Epithelial cell of proximal tubule (primary cell): ENCODE data around the gene ODAM. TPM values are rescaled to one million over a fixed set of nuclear protein-coding genes. Genes with fewer than 3 reads are reported as not detected.
"Not testable (repeated sequence)": the region's sequence is repeated elsewhere in the genome, so short reads cannot be mapped to it uniquely, and the experiment has no call there.

Experiments
- DNase-seq: peaks from one replicate; pipeline ENCODE4 v3.0.0-alpha.2; 2011; ENCODE audit warnings: low read depth
- H3K4me3 ChIP-seq: 2 replicates; pipeline ENCODE4 v1.5.1; 2011; ENCODE audit warnings: low read depth, mild to moderate bottlenecking, low read length
- total RNA-seq: library from RNA; depleted of rRNA; stranded (reverse); fragments of >200 nt; gene quantifications from 2 replicates; pipeline ENCODE4 v1.2.3, GENCODE V29; 2015
- TF ChIP-seq, protein P1 (sequence below): conservative IDR thresholded peaks from 2 replicates; pipeline ENCODE4 v1.5.1; 2012; ENCODE audit warnings: low read depth, mild to moderate bottlenecking, low read length

ODAM gene
- total RNA-seq, 1 donor from 2014 or later = not detected

DNA sequence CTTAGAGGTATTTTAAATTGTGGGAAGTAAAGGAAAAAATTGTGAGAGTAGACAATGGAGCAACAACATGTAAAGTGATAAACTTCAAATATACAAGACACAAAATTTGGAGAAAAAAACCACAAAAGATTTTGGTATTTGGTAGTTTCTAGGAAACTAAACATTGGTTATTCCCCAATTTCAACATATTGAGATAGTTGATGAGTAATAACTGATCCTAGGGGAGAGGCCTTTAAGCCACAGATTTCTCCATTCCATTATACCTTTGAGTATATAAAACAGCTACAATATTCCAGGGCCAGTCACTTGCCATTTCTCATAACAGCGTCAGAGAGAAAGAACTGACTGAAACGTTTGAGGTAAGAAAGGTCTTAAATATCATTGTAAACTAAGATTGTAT lies 30.3 kb downstream of the ODAM start, which contains the start of gene FDCSP:
FDCSP (plus strand) TSS at position 301 of the 400 bp plus-strand sequence. CDS start 5,071 bp downstream, outside the sequence.
- H3K4me3 ChIP-seq = no peak within 1 kb of the TSS
- no peak for DNase-seq
- TF ChIP-seq, protein P1, sequence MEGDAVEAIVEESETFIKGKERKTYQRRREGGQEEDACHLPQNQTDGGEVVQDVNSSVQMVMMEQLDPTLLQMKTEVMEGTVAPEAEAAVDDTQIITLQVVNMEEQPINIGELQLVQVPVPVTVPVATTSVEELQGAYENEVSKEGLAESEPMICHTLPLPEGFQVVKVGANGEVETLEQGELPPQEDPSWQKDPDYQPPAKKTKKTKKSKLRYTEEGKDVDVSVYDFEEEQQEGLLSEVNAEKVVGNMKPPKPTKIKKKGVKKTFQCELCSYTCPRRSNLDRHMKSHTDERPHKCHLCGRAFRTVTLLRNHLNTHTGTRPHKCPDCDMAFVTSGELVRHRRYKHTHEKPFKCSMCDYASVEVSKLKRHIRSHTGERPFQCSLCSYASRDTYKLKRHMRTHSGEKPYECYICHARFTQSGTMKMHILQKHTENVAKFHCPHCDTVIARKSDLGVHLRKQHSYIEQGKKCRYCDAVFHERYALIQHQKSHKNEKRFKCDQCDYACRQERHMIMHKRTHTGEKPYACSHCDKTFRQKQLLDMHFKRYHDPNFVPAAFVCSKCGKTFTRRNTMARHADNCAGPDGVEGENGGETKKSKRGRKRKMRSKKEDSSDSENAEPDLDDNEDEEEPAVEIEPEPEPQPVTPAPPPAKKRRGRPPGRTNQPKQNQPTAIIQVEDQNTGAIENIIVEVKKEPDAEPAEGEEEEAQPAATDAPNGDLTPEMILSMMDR = no peak

- TF ChIP-seq, protein P1 = no peak
- no peak for DNase-seq
- no peak overlapping the region for H3K4me3 ChIP-seq
Observed at GRCh38 chr4:70236125-70236524, 40.6 kb downstream of the ODAM start.

DNA sequence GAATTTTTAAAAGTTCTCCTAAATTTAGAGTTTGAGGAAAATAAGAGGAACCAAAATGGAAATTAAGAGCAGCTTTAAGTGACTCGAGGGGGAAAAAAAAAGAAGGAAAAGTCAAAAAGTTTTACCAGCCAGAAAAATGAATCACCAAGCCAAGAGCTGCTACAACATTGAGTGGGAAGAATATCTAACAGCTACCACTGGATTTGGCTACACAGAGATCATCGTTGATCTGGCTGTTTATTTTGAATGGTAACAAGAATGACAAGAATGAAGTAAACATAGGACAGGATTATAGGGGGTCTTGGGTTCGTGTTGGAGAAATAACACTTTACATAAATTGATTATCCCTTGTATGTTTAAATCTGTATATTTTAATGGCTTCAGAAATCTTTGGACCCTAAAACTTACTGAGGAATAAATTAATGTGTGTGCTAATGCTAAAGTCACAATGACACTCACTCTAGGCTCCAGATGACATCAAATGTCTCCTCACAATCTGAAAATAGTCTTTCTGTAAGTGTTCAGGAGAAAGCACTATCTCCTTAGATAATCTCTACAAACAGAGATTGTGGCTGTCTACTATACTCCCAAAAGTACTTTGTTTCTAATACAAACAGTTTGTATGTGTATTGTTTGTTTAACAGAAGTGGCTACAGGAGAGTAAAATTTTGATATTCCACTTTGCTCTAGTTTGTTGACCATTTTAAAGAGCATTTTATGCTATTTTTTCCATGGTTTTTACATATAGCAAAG lies 43.8 kb downstream of the ODAM start:
- DNase-seq = no peak
- TF ChIP-seq, protein P1 = no peak

GRCh38 chr4:70239884-70240591 lies 44.5 kb downstream of the ODAM start:
- H3K4me3 ChIP-seq = no peak overlapping the region
- DNase-seq = no peak
- TF ChIP-seq, protein P1 = no peak

More for the DNA sequence above, 43.8 kb downstream of the ODAM start:
- no peak overlapping the region for H3K4me3 ChIP-seq

DNA sequence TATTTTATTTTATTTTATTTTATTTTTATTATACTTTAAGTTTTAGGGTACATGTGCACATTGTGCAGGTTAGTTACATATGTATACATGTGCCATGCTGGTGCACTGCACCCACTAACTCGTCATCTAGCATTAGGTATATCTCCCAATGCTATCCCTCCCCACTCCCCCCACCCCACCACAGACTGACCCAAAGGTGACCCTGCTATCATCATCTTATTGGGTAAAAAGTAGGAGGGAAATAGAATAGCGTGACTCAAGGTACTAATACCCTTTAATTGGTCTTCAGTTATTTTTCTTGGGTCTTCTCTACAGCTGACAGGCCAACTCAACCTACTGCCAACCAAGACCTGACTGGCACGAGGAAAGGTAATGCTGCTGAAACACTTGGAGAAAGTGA lies 46.8 kb downstream of the ODAM start, which contains the start of gene CSN3:
CSN3 (plus strand) TSS at position 301 of the 400 bp plus-strand sequence. CDS start 2,223 bp downstream, outside the sequence.
- not testable (repeated sequence) for DNase-seq, H3K4me3 ChIP-seq

- TF ChIP-seq, protein P1 = no peak
- no peak overlapping the region for H3K4me3 ChIP-seq
- no peak for DNase-seq
Observed at GRCh38 chr4:70243091-70243490, 47.6 kb downstream of the ODAM start.

DNA sequence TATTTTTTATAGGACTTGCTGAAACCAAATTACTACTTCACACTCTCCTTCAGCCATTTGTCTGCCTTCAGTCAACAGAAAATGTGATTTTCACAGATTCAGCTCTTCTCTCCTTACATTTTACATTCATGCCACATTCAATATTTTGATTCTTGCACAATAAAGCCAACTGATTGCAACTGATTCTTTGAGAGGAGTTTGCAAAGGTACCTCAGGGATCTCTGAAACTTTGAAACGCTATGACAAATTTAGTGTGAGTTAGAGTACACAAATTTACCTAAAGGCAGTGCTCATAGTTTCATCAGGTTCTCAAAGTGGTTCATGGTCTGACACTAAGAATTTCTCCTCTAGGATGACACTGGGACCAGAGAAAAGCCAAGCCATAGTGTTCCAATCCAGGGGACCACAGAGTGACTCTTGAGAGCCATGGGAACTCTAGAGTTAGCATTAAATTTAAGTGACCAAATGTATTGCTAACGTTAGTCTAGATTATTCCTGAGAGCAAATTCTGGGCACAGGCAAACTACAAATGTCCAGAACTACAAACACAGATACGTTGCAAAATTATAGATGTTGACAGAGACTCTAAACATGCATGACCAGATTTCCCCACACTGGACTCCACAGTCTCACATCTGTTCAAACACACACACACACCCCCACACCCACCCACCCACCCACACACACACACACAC lies 55.9 kb downstream of the ODAM start:
- TF ChIP-seq, protein P1 = no peak

More for the DNA sequence above, 55.9 kb downstream of the ODAM start:
- no peak overlapping the region for H3K4me3 ChIP-seq
- DNase-seq = no peak
